ENCODE measurements around the gene FCHSD2.

Gene FCHSD2

DNA sequence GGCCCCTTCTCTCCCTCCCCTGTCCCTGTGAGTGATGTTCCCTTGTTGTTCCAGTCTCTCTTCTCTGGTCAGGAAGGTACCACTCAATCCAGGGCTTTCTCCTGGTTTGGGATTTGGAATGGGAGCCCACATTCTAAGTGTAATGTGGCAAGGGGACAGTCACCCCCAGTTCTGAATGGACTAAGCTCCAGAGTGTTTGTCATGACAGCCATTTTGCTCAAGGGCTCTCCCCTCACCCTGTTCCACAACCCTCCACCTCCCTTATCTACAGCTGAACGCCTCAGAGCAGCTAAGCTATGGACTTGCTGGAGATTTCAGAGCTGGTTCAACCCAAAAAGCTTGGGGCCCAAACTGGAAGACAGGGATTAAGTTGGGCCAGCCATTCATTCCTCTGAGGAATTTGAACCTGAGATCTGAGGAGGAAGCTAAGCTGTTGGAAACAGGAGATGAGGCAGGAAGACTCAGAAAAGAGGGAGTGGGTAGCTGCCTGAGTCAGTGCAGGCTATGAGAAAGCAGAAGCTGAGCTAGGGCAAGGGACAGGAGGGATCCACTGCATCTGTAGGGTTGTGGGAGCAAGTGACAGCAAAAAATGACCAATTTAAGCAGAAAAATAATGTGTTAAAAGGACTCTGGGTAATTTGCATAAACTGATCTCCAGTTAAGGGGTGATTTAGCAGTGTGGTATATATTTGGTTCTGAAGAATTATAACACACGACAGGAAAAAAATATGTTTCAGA, 22.9 kb upstream of the FCHSD2 start:
- H3K27ac Mint-ChIP-seq, result no peak overlapping the region
- H3K27me3 Mint-ChIP-seq, result no peaks in the 10 kb centered on the region
- no peaks in the 10 kb centered on the region for H3K9me3 Mint-ChIP-seq
- peaks cover 71% of the 10 kb centered on the region for H3K4me1 Mint-ChIP-seq (ENCODE audit: low read depth)
- intact Hi-C loops (cut with micrococcal nuclease), result no loop called here
- peaks cover 6% of the 10 kb centered on the region for H3K36me3 Mint-ChIP-seq (ENCODE audit: low read depth)
- no peak overlapping the region for H3K4me3 Mint-ChIP-seq

DNA sequence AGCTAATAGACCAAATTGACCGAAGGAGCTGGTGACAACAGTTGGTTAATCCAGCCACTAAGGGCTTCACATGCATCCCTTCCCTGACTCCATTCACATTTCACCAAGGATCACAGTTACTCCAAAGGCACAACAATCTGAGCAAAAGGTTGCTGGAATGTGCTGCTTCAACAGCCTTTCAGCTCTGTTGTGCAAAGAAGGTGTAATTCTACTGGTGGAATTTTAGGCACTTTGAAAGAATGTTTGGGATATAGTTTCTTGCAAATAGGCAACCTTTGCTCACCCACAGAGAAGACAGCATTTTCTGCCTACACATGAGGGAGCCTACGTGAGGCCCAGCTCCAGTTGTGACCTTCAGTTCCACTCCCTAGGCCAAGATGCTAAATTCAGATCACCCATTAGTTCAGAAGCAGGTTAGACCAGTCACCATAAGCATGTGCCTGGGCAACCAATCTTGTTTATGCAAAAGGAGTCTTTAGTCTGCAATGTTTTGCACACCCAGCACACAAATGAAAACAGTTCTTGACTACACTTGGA, 21.6 kb upstream of the FCHSD2 start:
- H3K4me3 Mint-ChIP-seq, result no peak overlapping the region
- peak overlapping the region; percentile 84 for H3K27ac Mint-ChIP-seq
- H3K4me1 Mint-ChIP-seq (ENCODE audit: low read depth), result peaks cover 71% of the 10 kb centered on the region
- no peaks in the 10 kb centered on the region for H3K9me3 Mint-ChIP-seq
- intact Hi-C loops (cut with micrococcal nuclease), result no loop called here
- H3K36me3 Mint-ChIP-seq (ENCODE audit: low read depth), result peaks cover 6% of the 10 kb centered on the region
- H3K27me3 Mint-ChIP-seq, result no peaks in the 10 kb centered on the region

DNA sequence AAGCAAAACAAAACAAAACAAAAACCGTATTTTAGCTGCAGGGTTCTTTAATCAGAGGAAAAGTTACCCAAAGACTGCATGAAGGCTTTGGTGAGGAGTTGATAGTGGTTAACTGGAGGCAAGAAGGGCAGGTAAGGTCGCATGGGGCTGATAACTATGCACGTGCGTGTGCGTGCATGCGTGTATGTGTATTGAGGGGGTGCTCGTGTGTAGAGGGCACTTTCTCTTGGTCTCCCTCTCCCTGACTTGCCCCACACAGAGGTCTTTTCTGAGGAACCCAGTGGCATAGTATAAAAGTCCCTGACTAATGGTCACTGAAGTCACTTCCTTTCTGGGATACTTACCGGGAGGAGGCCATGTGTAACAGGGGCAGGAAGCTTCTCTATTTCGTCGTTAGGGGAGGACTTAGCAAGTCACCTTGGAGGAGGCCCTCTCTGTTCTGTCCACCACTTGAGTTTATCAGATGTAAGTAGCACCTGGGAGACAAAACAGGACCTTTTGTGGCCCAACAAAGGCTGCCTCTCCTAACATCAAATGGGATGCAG, 20.1 kb upstream of the FCHSD2 start:
- peak overlapping the region; percentile 37 for H3K4me3 Mint-ChIP-seq
- no peaks in the 10 kb centered on the region for H3K9me3 Mint-ChIP-seq
- H3K27me3 Mint-ChIP-seq, result no peaks in the 10 kb centered on the region
- intact Hi-C loops (cut with micrococcal nuclease), result no loop called here
- peak overlapping the region; percentile 84 for H3K27ac Mint-ChIP-seq
- peaks cover 75% of the 10 kb centered on the region for H3K4me1 Mint-ChIP-seq (ENCODE audit: low read depth)
- peaks cover 6% of the 10 kb centered on the region for H3K36me3 Mint-ChIP-seq (ENCODE audit: low read depth)

DNA sequence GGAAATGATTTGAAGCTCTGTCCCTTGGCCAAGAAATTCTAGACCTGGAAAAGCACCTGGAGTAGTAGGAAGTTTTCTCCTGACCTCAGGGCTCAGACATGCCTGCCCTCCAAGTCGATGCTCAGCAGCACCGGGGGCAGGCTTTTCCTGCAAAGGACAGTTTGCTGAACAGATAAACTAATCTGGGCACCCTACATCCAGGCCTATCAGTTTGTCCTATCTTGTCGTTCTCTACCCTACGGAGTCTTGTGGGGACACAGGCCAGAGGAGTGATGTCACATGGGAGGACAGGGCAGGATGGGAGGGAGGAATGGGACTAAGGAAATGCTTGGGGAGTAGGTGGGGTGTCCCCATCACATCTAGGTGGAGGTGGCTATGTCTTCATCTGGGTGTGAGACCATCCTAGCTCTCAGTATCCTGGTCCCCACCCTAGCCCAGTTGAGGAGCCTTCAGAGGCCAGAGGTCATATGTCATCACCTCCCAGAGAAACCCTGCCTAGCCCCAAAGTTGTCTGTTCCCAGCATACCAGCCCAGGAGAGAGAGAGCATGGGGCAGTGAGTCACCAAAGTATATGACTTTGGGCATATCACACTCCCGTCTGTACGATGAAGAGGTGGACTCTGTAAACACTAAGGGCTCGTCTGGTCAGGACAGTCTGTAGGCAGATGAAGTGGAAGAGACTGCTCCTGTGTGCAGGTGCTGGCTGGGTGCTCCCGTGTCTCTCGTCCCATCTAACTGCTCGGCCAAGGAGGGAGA, 18.1 kb upstream of the FCHSD2 start:
- Mint-ChIP-seq H3K27ac (peak overlapping the region; percentile 89), H3K4me3 (peak overlapping the region; percentile 9), H3K9me3 (no peaks in the 10 kb centered on the region), H3K36me3 (ENCODE audit: low read depth) (peaks cover 6% of the 10 kb centered on the region), H3K27me3 (no peaks in the 10 kb centered on the region), H3K4me1 (ENCODE audit: low read depth) (peaks cover 80% of the 10 kb centered on the region)
- intact Hi-C loops (cut with micrococcal nuclease), result no loop called here

DNA sequence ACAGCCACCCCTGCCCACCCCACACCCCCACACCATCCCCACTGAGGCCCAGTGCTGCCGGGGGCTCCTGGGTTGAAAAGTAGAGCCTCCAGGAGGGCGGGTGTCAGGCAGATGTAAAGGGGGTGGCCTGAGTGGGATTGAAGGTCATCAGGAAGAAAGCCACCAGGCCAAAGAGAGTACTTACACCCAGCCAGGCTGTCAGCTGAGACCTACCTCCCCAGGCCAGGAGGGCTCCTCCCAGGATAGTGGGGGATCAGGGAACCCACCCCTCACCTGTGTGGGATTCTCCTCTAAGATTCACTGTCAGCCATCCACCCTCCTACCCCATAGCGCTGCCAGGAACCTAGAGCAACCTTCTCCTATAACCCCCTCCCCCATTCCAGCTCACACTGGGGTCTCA, 17.2 kb upstream of the FCHSD2 start:
- Mint-ChIP-seq H3K4me3 (no peak overlapping the region), H3K27me3 (no peaks in the 10 kb centered on the region), H3K4me1 (ENCODE audit: low read depth) (peaks cover 81% of the 10 kb centered on the region), H3K9me3 (no peaks in the 10 kb centered on the region), H3K27ac (peak overlapping the region; percentile 89), H3K36me3 (ENCODE audit: low read depth) (peaks cover 6% of the 10 kb centered on the region)
- intact Hi-C loops (cut with micrococcal nuclease), result no loop called here

DNA sequence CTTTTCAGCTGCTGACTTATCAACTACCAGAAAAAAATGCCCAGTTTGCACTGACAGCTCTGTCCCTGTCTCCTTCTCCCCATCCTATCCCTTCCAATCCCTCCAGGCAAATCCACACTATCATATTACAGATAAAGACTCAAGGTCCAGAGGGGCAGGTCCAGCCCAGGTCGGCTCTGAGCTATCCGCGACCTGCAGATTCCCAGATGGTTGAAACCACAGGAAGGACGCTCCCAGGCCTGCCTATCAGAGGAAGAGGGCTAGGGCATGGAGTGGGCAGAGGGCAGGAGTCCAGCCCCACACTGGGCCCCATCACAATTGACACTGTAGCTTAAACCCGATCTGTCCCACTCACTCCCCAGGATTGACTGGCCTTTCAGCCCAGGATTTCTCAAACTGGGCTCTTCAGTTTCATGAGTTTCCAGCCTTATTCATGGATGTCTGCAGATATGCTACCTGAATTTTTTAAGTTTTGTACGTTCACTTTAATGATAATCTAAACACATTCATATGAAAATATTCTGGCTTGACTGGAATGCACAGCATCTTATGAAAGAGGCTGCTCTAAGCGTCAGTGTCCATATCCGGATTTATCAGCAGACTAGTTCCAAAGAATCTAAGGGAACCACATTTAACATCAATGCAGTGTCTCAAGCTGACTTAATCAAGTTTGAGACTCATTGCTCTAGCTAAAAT, 16.4 kb upstream of the FCHSD2 start:
- H3K4me3 Mint-ChIP-seq, result peak overlapping the region; percentile 64
- no peaks in the 10 kb centered on the region for H3K9me3 Mint-ChIP-seq
- H3K36me3 Mint-ChIP-seq (ENCODE audit: low read depth), result peaks cover 6% of the 10 kb centered on the region
- H3K4me1 Mint-ChIP-seq (ENCODE audit: low read depth), result peaks cover 82% of the 10 kb centered on the region
- peak overlapping the region; percentile 89 for H3K27ac Mint-ChIP-seq
- intact Hi-C loops (cut with micrococcal nuclease), result no loop called here
- H3K27me3 Mint-ChIP-seq, result no peaks in the 10 kb centered on the region

DNA sequence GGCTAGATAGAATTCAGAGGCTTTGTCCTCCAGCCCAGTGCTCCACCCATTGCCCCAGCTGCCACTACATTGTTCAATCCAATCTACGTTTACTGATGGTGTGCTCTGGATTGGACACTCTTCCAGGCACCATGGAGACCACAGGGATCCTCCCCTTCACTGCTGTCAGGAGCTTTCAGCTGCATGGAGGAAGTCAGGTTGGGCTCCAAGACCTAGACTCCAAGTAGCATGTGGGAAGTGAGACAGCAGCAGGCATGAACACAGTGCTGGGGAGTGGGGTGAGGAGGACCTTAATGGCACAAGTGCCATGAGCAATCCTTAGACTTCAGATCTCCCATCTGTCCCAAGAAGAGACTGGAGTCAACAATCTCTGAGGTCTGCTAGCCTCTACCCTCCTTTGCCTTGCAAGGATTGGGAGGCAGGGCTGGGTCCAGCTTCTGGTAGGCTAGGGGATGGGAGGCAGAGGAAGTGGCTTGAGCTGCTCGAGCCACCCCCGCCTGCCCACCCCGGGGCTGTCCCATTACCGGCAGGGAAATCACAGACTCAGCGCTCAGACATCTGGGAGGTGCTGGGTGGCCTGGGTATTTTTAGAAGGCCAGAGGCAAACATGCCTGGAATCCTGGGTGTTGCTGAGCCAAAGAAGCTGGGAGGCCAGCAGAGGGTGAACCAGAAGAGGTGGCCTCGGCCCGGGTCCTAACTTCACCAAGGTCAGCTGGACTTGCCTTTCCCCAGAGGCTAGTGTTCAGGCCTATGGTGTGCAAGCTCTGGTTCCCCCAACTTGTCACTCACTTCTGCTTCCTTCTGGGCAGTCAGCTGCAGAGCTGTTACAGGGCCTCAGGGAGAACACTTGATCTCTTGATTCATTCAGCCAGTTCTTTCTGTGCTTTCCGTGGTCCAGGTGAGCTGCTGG, 15.2 kb upstream of the FCHSD2 start:
- H3K27ac Mint-ChIP-seq, result peak overlapping the region; percentile 89
- no peaks in the 10 kb centered on the region for H3K27me3 Mint-ChIP-seq
- no peaks in the 10 kb centered on the region for H3K9me3 Mint-ChIP-seq
- H3K36me3 Mint-ChIP-seq (ENCODE audit: low read depth), result peaks cover 1% of the 10 kb centered on the region
- intact Hi-C loops (cut with micrococcal nuclease), result loop anchor here (2.0 kb wide), 1 partner anchor 15 kb away; the partner anchor contains the start of gene FCHSD2
- peak overlapping the region; percentile 64 for H3K4me3 Mint-ChIP-seq
- H3K4me1 Mint-ChIP-seq (ENCODE audit: low read depth), result peaks cover 85% of the 10 kb centered on the region

DNA sequence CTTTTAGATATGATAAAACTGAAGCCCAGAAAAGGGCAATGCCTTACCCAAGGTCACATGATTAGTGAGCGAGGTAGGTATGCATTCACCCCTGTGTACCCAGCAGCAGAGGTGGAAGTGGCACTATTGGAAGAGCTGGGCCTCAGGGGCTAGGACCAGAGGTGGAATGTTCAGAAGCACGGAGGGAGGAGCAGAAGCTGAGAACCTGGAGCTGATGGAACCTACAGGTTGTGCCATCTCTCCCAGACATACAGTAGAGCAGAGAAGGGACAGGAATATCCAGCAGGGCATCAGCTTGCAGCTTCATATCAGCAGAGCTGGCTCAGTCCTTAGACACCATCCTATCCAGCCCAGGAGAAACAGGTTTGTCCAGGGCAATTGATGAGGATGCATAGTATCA, 14.6 kb upstream of the FCHSD2 start:
- peak overlapping the region; percentile 89 for H3K27ac Mint-ChIP-seq
- no peak overlapping the region for H3K4me3 Mint-ChIP-seq
- H3K36me3 Mint-ChIP-seq (ENCODE audit: low read depth), result no peaks in the 10 kb centered on the region
- peaks cover 86% of the 10 kb centered on the region for H3K4me1 Mint-ChIP-seq (ENCODE audit: low read depth)
- no peaks in the 10 kb centered on the region for H3K9me3 Mint-ChIP-seq
- intact Hi-C loops (cut with micrococcal nuclease), result loop anchor here (2.0 kb wide), 1 partner anchor 14 kb away; the partner anchor contains the start of gene FCHSD2
- H3K27me3 Mint-ChIP-seq, result no peaks in the 10 kb centered on the region

DNA sequence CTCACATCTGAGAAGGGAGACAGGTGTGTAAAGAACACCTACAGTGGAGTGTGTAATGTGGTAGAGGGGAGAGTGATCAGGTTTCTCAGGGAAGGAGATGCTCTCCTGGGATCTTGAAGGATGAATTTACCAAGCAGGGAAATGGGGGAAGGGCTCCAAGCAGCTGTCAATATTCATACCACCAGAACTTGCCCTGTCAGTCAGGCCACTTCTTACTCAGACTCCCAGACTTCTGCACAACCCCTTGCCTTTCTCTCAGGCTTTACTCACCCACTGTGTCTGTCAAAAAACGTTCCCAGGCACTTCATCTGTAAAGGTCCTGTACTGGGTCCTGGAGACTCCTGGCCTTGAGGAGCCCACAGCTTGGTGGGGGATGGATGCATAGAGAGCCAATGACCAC, 14.0 kb upstream of the FCHSD2 start:
- H3K4me1 Mint-ChIP-seq (ENCODE audit: low read depth), result peaks cover 90% of the 10 kb centered on the region
- no peaks in the 10 kb centered on the region for H3K27me3 Mint-ChIP-seq
- H3K4me3 Mint-ChIP-seq, result no peak overlapping the region
- no peaks in the 10 kb centered on the region for H3K36me3 Mint-ChIP-seq (ENCODE audit: low read depth)
- intact Hi-C loops (cut with micrococcal nuclease), result loop anchor here (2.0 kb wide), 1 partner anchor 13 kb away; the partner anchor contains the start of gene FCHSD2
- peak overlapping the region; percentile 89 for H3K27ac Mint-ChIP-seq
- no peaks in the 10 kb centered on the region for H3K9me3 Mint-ChIP-seq

DNA sequence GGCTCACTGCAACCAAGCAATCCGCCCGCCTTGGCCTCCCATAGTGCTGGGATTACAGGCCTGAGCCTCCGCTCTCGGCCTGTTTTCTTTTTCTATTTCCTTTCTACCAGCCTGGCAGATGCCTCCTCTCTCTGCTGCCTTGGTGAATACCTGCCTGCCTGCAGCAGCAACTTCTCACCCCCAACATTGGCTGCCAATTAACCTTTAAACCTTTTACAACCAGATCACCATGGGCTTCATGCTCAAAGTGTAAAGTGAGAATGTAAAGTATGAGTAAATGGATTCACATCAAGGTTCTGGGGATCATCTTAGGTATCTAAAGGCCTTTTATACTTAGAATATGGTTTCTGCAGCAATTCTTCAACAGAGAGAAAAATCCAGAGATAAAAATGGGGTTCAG, 13.0 kb upstream of the FCHSD2 start:
- no peaks in the 10 kb centered on the region for H3K9me3 Mint-ChIP-seq
- H3K4me3 Mint-ChIP-seq, result no peak overlapping the region
- intact Hi-C loops (cut with micrococcal nuclease), result no loop called here
- peaks cover 91% of the 10 kb centered on the region for H3K4me1 Mint-ChIP-seq (ENCODE audit: low read depth)
- no peaks in the 10 kb centered on the region for H3K27me3 Mint-ChIP-seq
- H3K27ac Mint-ChIP-seq, result peak overlapping the region; percentile 77
- H3K36me3 Mint-ChIP-seq (ENCODE audit: low read depth), result no peaks in the 10 kb centered on the region

DNA sequence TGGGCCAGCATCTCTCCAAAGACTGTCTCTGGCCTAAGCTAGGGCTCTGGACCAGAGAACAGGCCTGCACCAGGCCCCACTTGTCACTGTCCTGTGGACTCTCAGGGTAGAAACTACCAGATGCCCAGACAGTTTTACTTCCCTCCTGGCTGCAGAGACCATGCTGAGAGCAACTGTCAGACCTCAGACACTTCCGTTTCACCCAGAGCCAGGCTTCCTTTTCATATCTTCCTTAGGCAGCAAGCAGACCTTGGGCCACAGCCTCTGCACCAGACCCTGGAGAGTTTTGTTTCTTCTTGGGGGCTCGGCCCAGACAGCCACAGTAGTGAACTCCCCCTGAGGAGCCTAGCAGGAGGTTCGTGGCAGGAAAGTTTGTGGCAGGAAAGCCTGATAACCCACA, 12.1 kb upstream of the FCHSD2 start:
- no peaks in the 10 kb centered on the region for H3K9me3 Mint-ChIP-seq
- no peak overlapping the region for H3K4me3 Mint-ChIP-seq
- peak overlapping the region; percentile 77 for H3K27ac Mint-ChIP-seq
- H3K4me1 Mint-ChIP-seq (ENCODE audit: low read depth), result peaks cover 82% of the 10 kb centered on the region
- H3K27me3 Mint-ChIP-seq, result no peaks in the 10 kb centered on the region
- H3K36me3 Mint-ChIP-seq (ENCODE audit: low read depth), result no peaks in the 10 kb centered on the region
- intact Hi-C loops (cut with micrococcal nuclease), result no loop called here

DNA sequence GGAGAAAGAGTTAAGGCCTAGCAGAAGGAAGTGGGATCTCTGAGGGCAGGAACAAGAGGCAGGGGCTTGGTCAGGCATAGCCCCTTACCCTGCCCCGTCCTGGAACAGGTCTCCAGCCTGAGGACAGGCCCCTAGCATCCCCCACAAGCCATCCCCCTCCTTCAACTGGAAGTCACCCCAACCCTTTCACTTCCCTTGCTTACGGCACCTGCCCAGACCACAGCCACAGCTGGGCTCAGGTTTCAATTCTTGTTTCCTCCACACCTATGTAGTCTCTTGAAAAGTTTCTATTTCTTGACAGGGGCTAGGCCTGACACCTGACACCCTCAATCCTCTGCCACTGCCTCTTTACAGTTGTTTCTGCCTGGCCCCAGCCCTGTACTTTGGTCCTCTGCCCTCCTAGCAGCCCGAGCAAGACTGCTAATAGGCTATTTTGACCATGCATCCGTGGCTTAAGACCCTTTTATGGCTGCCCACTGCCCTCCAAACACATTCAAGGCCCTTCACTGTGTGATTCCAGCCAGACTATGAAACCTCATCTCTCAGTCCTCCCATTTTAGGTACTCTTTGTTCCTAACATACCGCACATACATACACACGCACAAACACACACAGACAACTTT, 10.9 kb upstream of the FCHSD2 start:
- Mint-ChIP-seq H3K36me3 (ENCODE audit: low read depth) (no peaks in the 10 kb centered on the region), H3K4me3 (no peak overlapping the region), H3K4me1 (ENCODE audit: low read depth) (peaks cover 79% of the 10 kb centered on the region), H3K9me3 (no peaks in the 10 kb centered on the region), H3K27ac (peak overlapping the region; percentile 77), H3K27me3 (no peaks in the 10 kb centered on the region)
- intact Hi-C loops (cut with micrococcal nuclease), result no loop called here
